ENCODE data around the gene BOK. TPM values are rescaled to one million over a fixed set of nuclear protein-coding genes. Genes with fewer than 3 reads are reported as not detected.
A peak's percentile ranks its signal among the peaks of the same experiment; 100 is the strongest.

The BOK gene
- total and polyA plus RNA-seq, 9 donors: 35.3 to 60.4 (median 57.0) TPM

DNA sequence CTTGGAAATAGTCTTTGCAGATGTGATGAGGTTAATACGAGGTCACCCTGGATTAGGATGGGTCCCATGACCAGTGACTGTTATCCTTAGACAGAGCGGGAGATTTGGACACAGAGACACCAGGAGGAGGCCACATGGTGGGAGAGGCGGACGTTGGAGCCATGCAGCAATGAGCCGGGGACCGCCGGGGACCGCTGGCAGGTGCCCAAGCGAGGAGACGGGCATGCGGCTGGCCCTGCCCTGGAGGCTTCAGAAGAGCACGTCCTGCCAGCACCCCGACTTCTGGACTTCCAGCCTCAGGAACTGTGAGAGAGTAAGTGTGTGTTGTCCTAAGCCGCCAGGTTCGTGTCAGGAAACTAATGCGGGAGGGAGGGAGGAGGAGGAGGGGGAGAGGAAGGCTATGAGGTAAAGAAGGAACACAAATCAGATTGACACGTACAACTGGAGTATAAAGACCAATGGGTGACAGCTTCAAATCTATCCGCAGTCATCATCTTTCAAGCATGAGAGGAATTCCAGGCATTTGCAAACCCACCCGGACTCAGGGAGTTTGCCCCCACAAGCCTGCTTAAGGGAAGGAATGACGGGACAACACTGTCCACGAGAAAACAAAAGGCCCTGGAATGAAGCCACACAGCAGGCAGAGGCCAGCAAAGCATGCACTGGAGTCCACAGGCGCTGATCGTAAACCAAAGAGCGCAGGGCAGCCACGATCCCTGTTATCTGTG is 11.6 kb upstream of the BOK start:
- Histone ChIP-seq H3K27me3 (ENCODE audit: control insufficient read depth, insufficient read depth, low read length) (peaks cover 6% of the 10 kb centered on the region), H3K9me3 (replicated peaks; ENCODE audit: control insufficient read depth, low read depth, low read length) (peaks cover 2% of the 10 kb centered on the region), H3K4me1 (ENCODE audit: control insufficient read depth, insufficient read depth, low read length) (peaks cover 35% of the 10 kb centered on the region), H3K4me3 (ENCODE audit: low read length) (no peak overlapping the region), H3K36me3 (ENCODE audit: control insufficient read depth, insufficient read depth, low read length) (no peaks in the 10 kb centered on the region), H3K27ac (ENCODE audit: low read length) (peak overlapping the region; percentile 83)
- WGBS (ENCODE audit: insufficient coverage): 21% methylated on average over 16 of the region's 25 CpGs
- peak; percentile 86 for DNase-seq

DNA sequence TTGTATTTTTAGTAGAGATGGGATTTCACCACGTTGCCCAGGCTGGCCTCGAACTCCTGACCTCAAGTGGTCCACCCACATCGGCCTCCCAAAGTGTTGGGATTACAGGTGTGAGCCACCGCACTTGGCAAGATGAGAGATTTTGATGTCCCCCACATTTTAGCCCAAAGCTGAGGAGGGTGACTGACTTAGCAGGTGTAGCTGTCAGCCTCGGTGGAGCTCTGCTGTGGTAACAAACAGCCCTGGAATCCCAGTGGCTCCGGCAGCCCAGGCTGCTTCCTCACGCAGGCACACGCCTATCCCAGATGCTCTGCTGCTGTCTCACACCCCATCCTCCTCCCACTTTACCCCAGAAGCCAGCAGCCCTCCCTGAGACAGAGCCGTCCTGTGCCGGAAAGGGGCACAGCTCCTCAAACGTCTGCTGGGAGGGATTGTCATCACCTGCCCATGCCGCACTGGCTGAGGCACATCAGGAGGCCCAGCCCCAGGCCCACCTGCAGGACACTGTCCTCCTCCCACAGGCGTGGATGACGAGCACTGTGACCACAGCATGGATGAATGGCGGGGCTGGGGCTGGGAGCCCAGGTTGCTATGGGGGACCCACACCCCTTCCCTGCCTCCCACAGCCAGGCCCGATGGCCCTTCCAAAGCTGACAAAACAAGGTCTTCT is 10.6 kb upstream of the BOK start:
- Histone ChIP-seq H3K4me3 (ENCODE audit: low read length) (no peak overlapping the region), H3K27ac (ENCODE audit: low read length) (peak overlapping the region; percentile 83), H3K36me3 (ENCODE audit: control insufficient read depth, insufficient read depth, low read length) (no peaks in the 10 kb centered on the region), H3K27me3 (ENCODE audit: control insufficient read depth, insufficient read depth, low read length) (no peaks in the 10 kb centered on the region), H3K4me1 (ENCODE audit: control insufficient read depth, insufficient read depth, low read length) (peaks cover 34% of the 10 kb centered on the region), H3K9me3 (replicated peaks; ENCODE audit: control insufficient read depth, low read depth, low read length) (peaks cover 2% of the 10 kb centered on the region)
- DNase-seq: no peak
- WGBS (ENCODE audit: insufficient coverage): 90% methylated on average over 10 of the region's 16 CpGs

DNA sequence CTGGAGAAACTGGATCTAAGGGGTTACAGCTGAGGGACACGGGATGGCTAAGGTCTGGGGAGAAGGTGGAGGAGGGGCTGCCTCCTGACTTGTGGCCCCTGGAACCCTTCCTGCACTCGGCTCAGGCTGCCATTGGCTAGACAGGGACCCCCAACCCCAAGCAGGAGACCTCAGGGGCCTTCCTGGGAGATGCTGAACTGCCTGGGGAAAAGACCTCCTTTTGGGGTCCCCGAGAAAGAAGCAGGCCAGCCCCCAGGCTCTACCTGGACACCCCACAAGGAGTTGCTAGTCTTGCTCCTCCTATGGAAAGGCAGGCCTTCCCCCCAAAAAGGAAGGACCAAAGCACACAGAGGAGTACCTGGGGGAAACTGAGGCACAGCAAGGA is 10.1 kb upstream of the BOK start:
- DNase-seq: no peak
- H3K4me3 ChIP-seq (ENCODE audit: low read length): no peak overlapping the region
- H3K9me3 ChIP-seq (replicated peaks; ENCODE audit: control insufficient read depth, low read depth, low read length): peaks cover 2% of the 10 kb centered on the region
- no peaks in the 10 kb centered on the region for H3K27me3 ChIP-seq (ENCODE audit: control insufficient read depth, insufficient read depth, low read length)
- H3K4me1 ChIP-seq (ENCODE audit: control insufficient read depth, insufficient read depth, low read length): peaks cover 34% of the 10 kb centered on the region
- no peak overlapping the region for H3K27ac ChIP-seq (ENCODE audit: low read length)
- WGBS (ENCODE audit: insufficient coverage): 57% methylated on average over 3 of the region's 3 CpGs
- H3K36me3 ChIP-seq (ENCODE audit: control insufficient read depth, insufficient read depth, low read length): no peaks in the 10 kb centered on the region

DNA sequence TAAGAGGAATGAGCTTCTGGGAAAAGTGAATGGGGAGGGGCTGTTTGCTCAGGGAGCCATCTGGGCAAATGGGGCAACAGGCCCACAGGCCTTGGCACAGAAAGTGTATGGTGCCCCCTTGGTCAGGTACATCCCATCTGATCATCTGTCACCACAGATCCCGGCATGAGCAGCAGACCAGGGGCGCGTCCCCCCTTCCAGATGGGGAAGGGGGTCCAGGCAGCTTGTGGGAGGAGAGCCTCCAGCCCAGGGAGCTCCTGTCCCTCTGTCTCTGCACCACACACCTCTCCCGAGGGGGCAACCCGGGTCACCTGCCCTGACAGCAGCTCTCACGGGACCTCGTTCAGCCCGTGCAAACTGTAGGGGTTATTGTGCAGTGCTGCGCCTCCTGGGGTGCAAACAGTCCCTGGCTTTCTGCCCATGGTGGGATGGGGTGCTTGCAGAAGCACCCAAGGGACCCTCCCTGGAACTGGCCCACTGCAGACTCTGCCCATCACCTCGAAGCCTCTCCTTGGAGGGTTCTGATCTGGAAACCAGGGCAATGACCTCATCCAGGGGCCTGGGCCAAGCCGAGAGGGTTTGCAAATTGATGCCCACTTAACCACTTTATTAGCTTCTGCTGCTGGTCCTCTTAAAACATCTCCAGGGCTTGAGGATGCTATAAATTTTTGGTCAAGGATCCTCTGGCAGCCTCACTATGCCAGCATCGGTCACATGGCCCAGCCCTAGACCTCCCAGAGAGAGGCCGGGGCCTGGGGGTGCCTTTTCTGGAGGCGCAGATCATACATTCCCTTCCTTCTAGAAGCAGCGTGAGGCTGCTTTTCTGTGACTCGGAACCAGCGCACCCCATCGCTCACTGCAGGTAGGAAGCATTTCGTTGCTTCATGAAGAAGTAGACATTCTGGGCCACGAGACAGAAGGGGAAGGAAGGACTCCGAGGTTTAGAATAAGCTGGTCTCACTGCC is 7.6 kb upstream of the BOK start:
- Histone ChIP-seq H3K27ac (ENCODE audit: low read length) (no peak overlapping the region), H3K9me3 (replicated peaks; ENCODE audit: control insufficient read depth, low read depth, low read length) (peaks cover 3% of the 10 kb centered on the region), H3K4me3 (ENCODE audit: low read length) (no peak overlapping the region), H3K36me3 (ENCODE audit: control insufficient read depth, insufficient read depth, low read length) (no peaks in the 10 kb centered on the region), H3K27me3 (ENCODE audit: control insufficient read depth, insufficient read depth, low read length) (peaks cover 8% of the 10 kb centered on the region), H3K4me1 (ENCODE audit: control insufficient read depth, insufficient read depth, low read length) (peaks cover 28% of the 10 kb centered on the region)
- no peak for DNase-seq
- WGBS (ENCODE audit: insufficient coverage): 59% methylated on average over 16 of the region's 21 CpGs

DNA sequence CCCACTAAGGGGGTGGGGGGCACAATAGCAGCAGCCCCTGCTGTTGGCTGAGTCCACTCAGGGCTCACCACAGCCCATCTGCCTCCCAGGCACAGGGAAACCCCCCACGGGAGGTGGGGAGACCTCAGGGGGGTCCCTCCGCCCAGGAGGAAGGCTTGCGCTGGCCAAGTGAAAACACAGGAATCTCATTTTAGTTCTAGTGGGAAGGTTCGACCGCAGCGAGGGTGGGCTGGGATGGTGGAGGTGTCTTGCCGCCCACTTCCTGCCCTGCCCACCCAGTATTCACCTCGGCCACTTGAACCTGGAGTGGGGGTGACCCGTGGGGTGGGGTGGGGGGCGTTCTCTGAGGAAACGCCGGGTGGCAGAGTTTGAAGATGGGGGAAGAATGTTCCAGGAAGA is 6.9 kb upstream of the BOK start:
- H3K9me3 ChIP-seq (replicated peaks; ENCODE audit: control insufficient read depth, low read depth, low read length): peaks cover 9% of the 10 kb centered on the region
- no peak overlapping the region for H3K4me3 ChIP-seq (ENCODE audit: low read length)
- no peak overlapping the region for H3K27ac ChIP-seq (ENCODE audit: low read length)
- WGBS (ENCODE audit: insufficient coverage): 67% methylated on average over 3 of the region's 12 CpGs
- peaks cover 23% of the 10 kb centered on the region for H3K4me1 ChIP-seq (ENCODE audit: control insufficient read depth, insufficient read depth, low read length)
- peaks cover 8% of the 10 kb centered on the region for H3K27me3 ChIP-seq (ENCODE audit: control insufficient read depth, insufficient read depth, low read length)
- DNase-seq: no peak
- no peaks in the 10 kb centered on the region for H3K36me3 ChIP-seq (ENCODE audit: control insufficient read depth, insufficient read depth, low read length)

DNA sequence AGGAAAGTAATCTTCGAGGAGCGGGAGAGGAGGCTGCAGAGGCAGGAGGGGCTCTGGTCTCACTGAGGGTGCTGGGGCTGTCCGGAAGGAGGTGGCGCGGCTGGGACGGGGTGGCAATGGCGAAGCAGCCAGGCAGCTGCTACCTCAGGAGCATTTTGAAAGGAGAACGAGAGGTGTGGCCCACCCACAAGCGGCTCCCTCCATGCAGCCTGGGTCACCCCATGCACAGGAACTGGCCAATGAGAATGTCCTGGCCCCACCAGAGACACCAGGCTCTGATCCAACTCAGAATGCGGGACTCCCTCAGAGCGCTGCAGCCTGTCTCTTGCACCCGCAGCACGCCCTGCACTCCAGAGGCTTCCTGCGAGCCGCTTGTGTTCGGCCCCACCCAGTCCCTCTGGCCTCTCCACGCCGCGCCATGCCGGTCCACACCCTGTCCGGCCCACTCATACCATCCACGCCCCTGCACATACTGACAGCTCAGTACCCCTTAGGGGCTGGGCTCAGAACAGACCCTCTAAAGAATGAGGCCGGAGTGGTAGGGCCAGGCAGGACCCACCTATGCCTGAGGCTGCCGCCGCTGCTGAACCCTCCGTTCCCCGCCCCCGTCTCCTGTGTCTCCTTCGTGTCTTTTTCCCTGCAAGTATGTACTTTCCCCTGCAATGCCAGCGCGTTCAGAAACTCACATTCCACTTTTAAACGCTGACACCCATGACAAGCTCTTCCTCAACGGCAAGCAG is 6.4 kb upstream of the BOK start:
- Histone ChIP-seq H3K9me3 (replicated peaks; ENCODE audit: control insufficient read depth, low read depth, low read length) (peaks cover 12% of the 10 kb centered on the region), H3K27me3 (ENCODE audit: control insufficient read depth, insufficient read depth, low read length) (peaks cover 8% of the 10 kb centered on the region), H3K4me3 (ENCODE audit: low read length) (no peak overlapping the region), H3K27ac (ENCODE audit: low read length) (no peak overlapping the region), H3K36me3 (ENCODE audit: control insufficient read depth, insufficient read depth, low read length) (no peaks in the 10 kb centered on the region), H3K4me1 (ENCODE audit: control insufficient read depth, insufficient read depth, low read length) (peaks cover 17% of the 10 kb centered on the region)
- WGBS (ENCODE audit: insufficient coverage): 63% methylated on average over 30 of the region's 33 CpGs
- no peak for DNase-seq

DNA sequence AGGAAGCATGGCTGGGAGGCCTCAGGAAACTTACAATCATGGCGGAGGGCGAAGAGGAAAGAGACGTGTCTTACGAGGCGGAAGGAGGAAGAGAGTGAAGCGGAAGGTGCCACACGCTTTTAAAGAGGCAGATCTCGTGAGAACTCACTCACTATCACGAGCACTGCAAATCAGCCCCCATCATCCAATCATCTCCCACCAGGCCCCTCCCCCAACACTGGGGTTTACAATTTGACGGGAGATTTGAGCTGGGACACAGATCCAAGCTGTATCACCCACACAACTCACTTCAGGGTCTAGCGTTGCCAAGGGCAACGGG is 5.1 kb upstream of the BOK start:
- no peak overlapping the region for H3K27ac ChIP-seq (ENCODE audit: low read length)
- no peaks in the 10 kb centered on the region for H3K36me3 ChIP-seq (ENCODE audit: control insufficient read depth, insufficient read depth, low read length)
- H3K9me3 ChIP-seq (replicated peaks; ENCODE audit: control insufficient read depth, low read depth, low read length): peaks cover 16% of the 10 kb centered on the region
- WGBS (ENCODE audit: insufficient coverage): 82% methylated on average over 4 of the region's 12 CpGs
- DNase-seq: no peak
- peaks cover 9% of the 10 kb centered on the region for H3K4me1 ChIP-seq (ENCODE audit: control insufficient read depth, insufficient read depth, low read length)
- no peak overlapping the region for H3K4me3 ChIP-seq (ENCODE audit: low read length)
- peaks cover 8% of the 10 kb centered on the region for H3K27me3 ChIP-seq (ENCODE audit: control insufficient read depth, insufficient read depth, low read length)

DNA sequence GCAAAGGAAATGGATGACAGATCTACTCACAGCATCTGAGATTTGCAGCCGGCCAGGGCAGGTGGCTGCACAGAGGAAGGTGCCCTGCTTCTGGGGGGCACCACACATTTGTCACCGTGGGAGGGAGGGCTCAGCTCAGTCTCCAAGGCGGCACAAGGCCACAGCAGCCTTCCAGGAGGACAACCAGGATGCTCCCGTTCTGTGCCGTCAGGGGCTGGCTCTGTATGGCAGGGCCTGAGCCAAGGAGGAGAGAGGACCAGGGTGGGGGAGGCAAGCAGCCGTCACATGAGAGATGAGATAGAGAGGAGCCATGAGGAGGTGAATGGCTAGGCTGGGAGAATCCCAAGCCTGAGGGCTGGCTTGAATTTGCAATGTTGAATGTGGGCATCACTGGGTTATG is 4.6 kb upstream of the BOK start:
- DNase-seq: no peak
- Histone ChIP-seq H3K27me3 (ENCODE audit: control insufficient read depth, insufficient read depth, low read length) (peaks cover 8% of the 10 kb centered on the region), H3K4me1 (ENCODE audit: control insufficient read depth, insufficient read depth, low read length) (peaks cover 9% of the 10 kb centered on the region), H3K36me3 (ENCODE audit: control insufficient read depth, insufficient read depth, low read length) (no peaks in the 10 kb centered on the region), H3K4me3 (ENCODE audit: low read length) (no peak overlapping the region), H3K9me3 (replicated peaks; ENCODE audit: control insufficient read depth, low read depth, low read length) (peaks cover 16% of the 10 kb centered on the region), H3K27ac (ENCODE audit: low read length) (no peak overlapping the region)
- WGBS (ENCODE audit: insufficient coverage): 41% methylated on average over 6 of the region's 6 CpGs

DNA sequence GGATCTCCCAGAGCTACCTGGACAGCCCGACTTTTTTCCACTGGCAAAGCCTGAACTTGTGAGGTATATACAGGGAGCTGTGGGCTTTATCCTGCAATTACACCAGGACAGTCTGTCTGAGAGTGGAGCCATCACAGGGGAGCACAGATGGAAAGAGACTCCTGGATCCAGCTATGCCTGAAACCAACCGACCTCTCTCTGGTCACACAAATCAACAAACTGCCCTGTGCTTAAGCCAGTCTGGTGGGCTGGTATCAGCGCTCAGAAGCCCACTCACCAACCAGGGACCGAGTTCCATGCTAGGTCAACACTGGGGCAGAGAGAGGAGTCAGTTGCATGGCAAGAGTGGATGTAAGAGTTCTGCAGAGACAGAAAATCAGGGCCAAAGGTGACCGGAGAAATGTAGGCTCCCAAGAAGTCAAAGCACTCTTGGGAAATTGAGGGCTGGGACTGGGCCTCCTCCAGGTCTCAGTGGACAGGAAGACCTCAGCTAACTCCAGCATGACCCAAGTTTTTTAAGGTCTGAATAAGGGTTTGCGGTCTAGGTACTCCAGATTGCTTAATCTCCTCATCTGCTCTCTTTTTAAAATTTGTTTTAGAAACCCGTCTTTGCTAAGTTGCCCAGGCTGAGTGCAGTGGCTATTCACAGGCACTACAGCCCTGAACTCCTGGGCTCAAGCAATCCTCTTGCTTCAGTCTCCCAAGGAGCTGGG is 3.8 kb upstream of the BOK start:
- no peak overlapping the region for H3K4me3 ChIP-seq (ENCODE audit: low read length)
- H3K36me3 ChIP-seq (ENCODE audit: control insufficient read depth, insufficient read depth, low read length): no peaks in the 10 kb centered on the region
- no peak overlapping the region for H3K27ac ChIP-seq (ENCODE audit: low read length)
- DNase-seq: no peak
- H3K27me3 ChIP-seq (ENCODE audit: control insufficient read depth, insufficient read depth, low read length): peaks cover 8% of the 10 kb centered on the region
- WGBS (ENCODE audit: insufficient coverage): 71% methylated on average over 4 of the region's 7 CpGs
- H3K4me1 ChIP-seq (ENCODE audit: control insufficient read depth, insufficient read depth, low read length): peaks cover 11% of the 10 kb centered on the region
- H3K9me3 ChIP-seq (replicated peaks; ENCODE audit: control insufficient read depth, low read depth, low read length): peaks cover 16% of the 10 kb centered on the region

All from muscle of leg (tissue), 11 donors.